ENCODE measurements around the gene ZSCAN30. TPM values are rescaled to one million over a fixed set of nuclear protein-coding genes. Genes with fewer than 3 reads are reported as not detected.

The ZSCAN30 gene
- total and polyA plus RNA-seq, 12 donors: 3.8 to 31.5 (median 14.2) TPM

DNA sequence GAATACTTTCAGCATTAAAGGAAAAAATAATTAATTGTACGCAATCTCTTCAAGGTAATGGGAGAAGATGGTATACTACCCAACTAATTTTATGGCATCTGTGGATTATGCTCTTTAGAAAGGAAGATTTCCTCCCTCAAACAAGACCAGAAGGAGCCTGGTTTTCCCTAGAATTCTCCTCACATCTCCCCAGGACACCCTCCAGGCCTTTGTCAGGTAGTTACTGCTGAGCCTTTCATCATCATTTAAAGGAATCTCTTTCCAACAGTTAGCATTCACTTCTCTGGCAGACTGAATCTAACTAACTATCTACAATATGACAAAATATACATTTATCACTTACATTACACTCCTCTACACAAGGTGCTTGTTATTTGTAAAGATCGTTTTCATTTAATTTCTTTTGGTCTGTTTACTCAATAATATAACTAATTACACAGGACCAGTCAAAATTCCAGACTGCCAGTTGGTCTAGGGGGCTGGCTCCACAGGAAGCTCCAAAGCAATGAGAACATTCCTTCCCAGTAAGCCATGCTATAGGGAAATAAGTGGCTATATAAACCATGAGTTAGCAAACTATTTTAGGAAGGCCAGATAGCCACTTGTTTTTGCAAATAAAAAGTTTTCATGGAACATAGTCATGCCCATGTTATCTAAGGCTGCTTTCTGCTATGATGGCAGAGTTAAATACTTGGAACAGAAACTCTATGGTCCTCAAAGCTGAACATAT lies 35.1 kb upstream of the ZSCAN30 start:
- ATAC-seq (no peak), DNase-seq (no peak)
- TF ChIP-seq, protein P1, sequence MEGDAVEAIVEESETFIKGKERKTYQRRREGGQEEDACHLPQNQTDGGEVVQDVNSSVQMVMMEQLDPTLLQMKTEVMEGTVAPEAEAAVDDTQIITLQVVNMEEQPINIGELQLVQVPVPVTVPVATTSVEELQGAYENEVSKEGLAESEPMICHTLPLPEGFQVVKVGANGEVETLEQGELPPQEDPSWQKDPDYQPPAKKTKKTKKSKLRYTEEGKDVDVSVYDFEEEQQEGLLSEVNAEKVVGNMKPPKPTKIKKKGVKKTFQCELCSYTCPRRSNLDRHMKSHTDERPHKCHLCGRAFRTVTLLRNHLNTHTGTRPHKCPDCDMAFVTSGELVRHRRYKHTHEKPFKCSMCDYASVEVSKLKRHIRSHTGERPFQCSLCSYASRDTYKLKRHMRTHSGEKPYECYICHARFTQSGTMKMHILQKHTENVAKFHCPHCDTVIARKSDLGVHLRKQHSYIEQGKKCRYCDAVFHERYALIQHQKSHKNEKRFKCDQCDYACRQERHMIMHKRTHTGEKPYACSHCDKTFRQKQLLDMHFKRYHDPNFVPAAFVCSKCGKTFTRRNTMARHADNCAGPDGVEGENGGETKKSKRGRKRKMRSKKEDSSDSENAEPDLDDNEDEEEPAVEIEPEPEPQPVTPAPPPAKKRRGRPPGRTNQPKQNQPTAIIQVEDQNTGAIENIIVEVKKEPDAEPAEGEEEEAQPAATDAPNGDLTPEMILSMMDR (IDR thresholded peaks at IDR 0.05): no peak
- Histone ChIP-seq H3K4me1 (no peaks in the 10 kb centered on the region), H3K27me3 (no peaks in the 10 kb centered on the region), H3K27ac (no peak overlapping the region), H3K4me3 (no peak overlapping the region), H3K9me3 (peaks cover 0 to 9% (median 0%) of the 10 kb centered on the region in 11 donors), H3K36me3 (no peaks in the 10 kb centered on the region)
- 54 to 79% methylated on average over 2 of the region's 2 CpGs for WGBS, 2 donors
- intact Hi-C loops (cut with DNase I): no loop called here

DNA sequence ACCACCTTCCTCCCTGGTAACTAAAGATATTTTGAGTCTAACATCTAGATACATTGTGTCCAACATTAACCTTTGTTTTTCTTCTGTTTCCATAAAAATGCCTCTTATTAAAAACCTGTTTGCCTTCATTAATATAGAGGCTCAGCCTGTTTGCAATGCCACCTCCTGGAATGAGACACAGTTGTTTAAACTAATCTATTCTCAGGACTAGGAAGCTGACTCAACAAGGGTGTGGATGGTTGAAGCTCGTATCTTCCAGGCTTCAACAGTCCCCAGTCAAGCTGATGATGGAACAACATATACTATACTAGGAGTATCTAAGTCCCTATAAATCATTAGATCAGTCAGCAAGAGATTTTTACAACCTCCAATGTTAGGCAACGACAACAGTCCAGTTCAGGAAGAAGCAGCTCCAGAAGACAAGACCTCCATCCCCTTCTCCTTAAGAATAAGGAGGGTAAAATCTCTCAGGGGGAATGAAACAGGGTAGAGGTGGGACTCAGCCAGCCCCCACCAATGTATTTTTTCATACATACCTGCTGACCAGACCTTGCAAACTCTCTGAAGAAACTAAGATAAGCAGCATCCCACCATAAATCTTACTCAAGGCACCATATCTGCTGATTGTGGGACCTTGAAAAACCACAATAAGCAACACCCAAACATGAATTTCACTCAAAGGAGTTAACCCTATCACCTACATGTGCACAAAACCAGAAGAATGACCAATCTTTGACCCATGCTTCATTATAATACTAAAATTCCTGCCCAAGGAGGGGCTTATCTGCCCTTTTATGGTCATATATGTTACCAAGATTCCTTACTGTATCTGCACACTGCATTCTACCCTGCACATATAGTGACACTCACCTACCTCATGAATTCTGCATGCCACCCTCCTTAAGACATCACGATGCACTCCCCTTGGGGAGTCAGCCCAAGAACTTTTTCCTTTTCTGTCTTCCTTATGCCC lies 32.7 kb upstream of the ZSCAN30 start:
- H3K36me3 ChIP-seq: no peaks in the 10 kb centered on the region
- no peak overlapping the region for H3K27ac ChIP-seq
- no peak overlapping the region for H3K4me3 ChIP-seq
- ATAC-seq: no peak
- no peaks in the 10 kb centered on the region for H3K27me3 ChIP-seq
- no peak for DNase-seq
- TF ChIP-seq, protein P1 (IDR thresholded peaks at IDR 0.05): no peak
- H3K9me3 ChIP-seq: peaks cover 0 to 4% (median 0%) of the 10 kb centered on the region in 11 donors
- intact Hi-C loops (cut with DNase I): no loop called here
- no peaks in the 10 kb centered on the region for H3K4me1 ChIP-seq
- 86% methylated on average over 3 of the region's 3 CpGs for WGBS, 2 donors

DNA sequence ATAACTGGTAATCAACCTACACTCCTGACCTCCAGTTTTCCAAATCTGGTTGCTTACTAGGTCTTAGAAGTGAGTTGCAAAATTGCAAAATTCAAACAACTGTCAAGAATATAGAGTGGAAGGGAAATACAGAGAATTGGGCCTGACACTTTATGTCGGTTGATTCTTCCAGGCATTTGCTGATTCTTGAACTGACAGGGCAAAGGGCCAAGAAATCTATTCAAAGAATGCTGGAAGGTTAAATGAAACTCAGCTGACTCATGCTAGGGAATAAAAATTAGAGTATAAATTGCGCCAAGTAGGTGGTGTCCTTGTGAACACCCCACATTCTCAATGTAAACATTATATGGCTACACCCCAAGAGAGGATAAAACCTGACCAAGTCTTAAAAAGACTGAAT lies 21.5 kb upstream of the ZSCAN30 start:
- Histone ChIP-seq H3K9me3 (peaks cover 0 to 99% (median 55%) of the 10 kb centered on the region in 11 donors), H3K27ac (peak overlapping the region in 1 of 10 donors; percentile 35), H3K27me3 (no peaks in the 10 kb centered on the region), H3K4me3 (no peak overlapping the region), H3K4me1 (peaks cover 0 to 6% (median 0%) of the 10 kb centered on the region in 9 donors), H3K36me3 (peaks cover 0 to 35% (median 15%) of the 10 kb centered on the region in 9 donors)
- TF ChIP-seq, protein P1 (IDR thresholded peaks at IDR 0.05): no peak
- intact Hi-C loops (cut with DNase I): no loop called here
- WGBS, 2 donors: 37 to 41% methylated on average over 2 of the region's 2 CpGs
- no peak for ATAC-seq
- DNase-seq: no peak

DNA sequence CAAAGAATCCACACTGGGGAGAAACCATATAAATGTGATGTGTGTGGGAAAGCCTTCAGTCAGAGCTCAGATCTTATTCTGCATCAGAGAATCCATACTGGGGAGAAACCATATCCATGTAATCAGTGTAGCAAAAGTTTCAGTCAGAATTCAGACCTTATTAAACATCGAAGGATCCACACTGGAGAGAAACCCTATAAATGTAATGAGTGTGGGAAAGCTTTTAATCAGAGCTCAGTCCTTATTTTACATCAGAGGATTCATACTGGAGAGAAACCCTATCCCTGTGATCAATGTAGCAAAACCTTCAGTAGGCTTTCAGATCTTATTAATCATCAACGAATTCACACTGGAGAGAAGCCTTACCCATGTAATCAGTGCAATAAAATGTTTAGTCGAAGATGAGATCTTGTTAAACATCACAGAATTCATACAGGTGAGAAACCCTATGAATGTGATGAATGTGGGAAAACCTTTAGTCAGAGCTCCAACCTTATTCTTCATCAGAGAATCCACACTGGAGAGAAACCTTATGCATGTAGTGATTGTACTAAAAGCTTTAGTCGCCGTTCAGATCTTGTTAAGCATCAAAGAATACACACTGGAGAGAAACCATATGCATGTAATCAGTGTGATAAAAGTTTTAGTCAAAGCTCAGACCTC lies 16.7 kb upstream of the ZSCAN30 start:
- intact Hi-C loops (cut with DNase I): no loop called here
- Histone ChIP-seq H3K9me3 (peaks cover 0 to 100% (median 89%) of the 10 kb centered on the region in 11 donors), H3K36me3 (peaks cover 0 to 82% (median 42%) of the 10 kb centered on the region in 9 donors), H3K4me1 (no peaks in the 10 kb centered on the region), H3K27ac (no peak overlapping the region), H3K4me3 (no peak overlapping the region), H3K27me3 (no peaks in the 10 kb centered on the region)
- TF ChIP-seq, protein P1 (IDR thresholded peaks at IDR 0.05): no peak
- 98% methylated on average over 5 of the region's 5 CpGs for WGBS, 2 donors
- DNase-seq: no peak
- ATAC-seq: no peak

All from heart right ventricle (tissue), 16 donors.